Neural cell (in vitro differentiated cells): ENCODE measurements around the gene KCNIP2. TPM values are rescaled to one million over a fixed set of nuclear protein-coding genes. Genes with fewer than 3 reads are reported as not detected.
A peak's percentile ranks its signal among the peaks of the same experiment; 100 is the strongest.

Experiments used
- H2AFZ ChIP-seq: fragments of 200-600, 300-800 bp; sonication (generic), shearing (Covaris generic); 2 replicates; pipeline ENCODE4 v1.6.0; 2014; ENCODE audit warnings: low read depth, mild to moderate bottlenecking, antibody characterized with exemption, low read length, moderate library complexity
- H3F3A ChIP-seq: fragments of 200-600 bp; shearing (Covaris generic); 2 replicates; pipeline ENCODE4 v1.6.1; 2016; ENCODE audit warnings: mild to moderate bottlenecking, moderate library complexity, mixed read lengths, antibody characterized with exemption, low read length; ENCODE audit not compliant: insufficient read depth, poor library complexity, severe bottlenecking
- H3K27ac ChIP-seq: fragments of 200-600, 300-800 bp; sonication (generic), shearing (Covaris generic); 2 replicates; pipeline ENCODE4 v1.5.1; 2014; ENCODE audit warnings: mild to moderate bottlenecking, low read length, moderate library complexity
- H3K27me3 ChIP-seq: fragments of 300-800, 200-600 bp; sonication (generic), shearing (Covaris generic); 2 replicates; pipeline ENCODE4 v1.6.0; 2014; ENCODE audit warnings: mild to moderate bottlenecking, low read depth, low read length, moderate library complexity; ENCODE audit not compliant: insufficient read depth
- H3K36me3 ChIP-seq: fragments of 300-800, 200-600 bp; sonication (generic), shearing (Covaris generic); 2 replicates; pipeline ENCODE4 v1.5.1; 2014; ENCODE audit warnings: mild to moderate bottlenecking, antibody characterized with exemption, low read length, moderate library complexity; ENCODE audit not compliant: insufficient read depth
- H3K4me2 ChIP-seq: fragments of 300-800, 200-600 bp; sonication (generic), shearing (Covaris generic); 2 replicates; pipeline ENCODE4 v1.6.0; 2014; ENCODE audit warnings: mild to moderate bottlenecking, low read length
- H3K4me3 ChIP-seq: fragments of 300-800, 200-600 bp; sonication (generic), shearing (Covaris generic); 2 replicates; pipeline ENCODE4 v1.5.1; 2014; ENCODE audit warnings: mild to moderate bottlenecking, low read length, moderate library complexity
- H3K79me2 ChIP-seq: fragments of 200-600 bp; shearing (Covaris generic); replicated peaks from 2 replicates; pipeline ENCODE4 v1.6.0; 2014; ENCODE audit warnings: mild to moderate bottlenecking, low read length, moderate library complexity; ENCODE audit not compliant: insufficient read depth
- H3K9ac ChIP-seq: fragments of 300-800, 200-600 bp; sonication (generic), shearing (Covaris generic); 2 replicates; pipeline ENCODE4 v1.6.1; 2016; ENCODE audit warnings: mild to moderate bottlenecking, low read length, mixed read lengths
- H3K9me2 ChIP-seq: fragments of 200-600 bp; shearing (Covaris generic); 2 replicates; pipeline ENCODE4 v1.6.1; 2016; ENCODE audit warnings: mild to moderate bottlenecking, low read length, mixed read lengths; ENCODE audit not compliant: insufficient read depth
- H3K9me3 ChIP-seq: fragments of 200-600, 300-800 bp; sonication (generic), shearing (Covaris generic); 2 replicates; pipeline ENCODE4 v1.6.1; 2016; ENCODE audit warnings: mild to moderate bottlenecking, mixed run types, low read length, moderate library complexity, mixed read lengths
- H4K20me1 ChIP-seq: fragments of 200-600 bp; shearing (Covaris generic); 2 replicates; pipeline ENCODE4 v1.6.1; 2016; ENCODE audit warnings: mild to moderate bottlenecking, mixed run types; ENCODE audit not compliant: insufficient read depth
- CTCF ChIP-seq: fragments of 450-650 bp; IDR thresholded peaks from 2 replicates; pipeline ENCODE4 v1.5.1; 2014; ENCODE audit warnings: antibody characterized with exemption, mild to moderate bottlenecking, moderate library complexity; ENCODE audit not compliant: poor library complexity, severe bottlenecking
- EP300 ChIP-seq: fragments of 450-650 bp; conservative IDR thresholded peaks from 2 replicates; pipeline ENCODE4 v1.6.1; 2014; ENCODE audit warnings: antibody characterized with exemption, mild to moderate bottlenecking, moderate library complexity; ENCODE audit not compliant: poor library complexity, severe bottlenecking
- EZH2 ChIP-seq: fragments of 200-600, 300-800 bp; shearing (Covaris generic), sonication (generic); IDR thresholded peaks from 2 replicates; pipeline ENCODE4 v1.6.1; 2014; ENCODE audit warnings: antibody characterized with exemption, low read length, borderline replicate concordance, mild to moderate bottlenecking; ENCODE audit not compliant: insufficient read depth, poor library complexity, severe bottlenecking
- MXI1 ChIP-seq: fragments of 450-650 bp; conservative IDR thresholded peaks from 2 replicates; pipeline ENCODE4 v1.6.1; 2014; ENCODE audit warnings: antibody characterized with exemption, mild to moderate bottlenecking; ENCODE audit not compliant: poor library complexity, severe bottlenecking
- POLR2AphosphoS5 ChIP-seq: IDR thresholded peaks from 2 replicates; pipeline ENCODE4 v1.6.1; 2012
- RAD21 ChIP-seq: fragments of 450-650 bp; conservative IDR thresholded peaks from 2 replicates; pipeline ENCODE4 v1.6.1; 2014; ENCODE audit warnings: antibody characterized with exemption, mild to moderate bottlenecking, moderate library complexity
- REST ChIP-seq: IDR thresholded peaks from 2 replicates; pipeline ENCODE4 v1.6.1; 2012; ENCODE audit warnings: borderline replicate concordance
- SMC3 ChIP-seq: fragments of 450-650 bp; conservative IDR thresholded peaks from 2 replicates; pipeline ENCODE4 v1.6.1; 2014; ENCODE audit warnings: antibody characterized with exemption, mild to moderate bottlenecking, moderate library complexity; ENCODE audit not compliant: poor library complexity
- TAF1 ChIP-seq: IDR thresholded peaks from 2 replicates; pipeline ENCODE4 v1.6.1; 2012; ENCODE audit warnings: low read depth
- polyA plus RNA-seq: library from polyadenylated mRNA; depleted of rRNA; stranded (reverse); fragments of >200 nt; gene quantifications from 2 replicates; pipeline ENCODE4 v1.2.3, GENCODE V29; 2014

Gene KCNIP2
- polyA plus RNA-seq, 1 donor from 2014 or later: 10.0 TPM

DNA sequence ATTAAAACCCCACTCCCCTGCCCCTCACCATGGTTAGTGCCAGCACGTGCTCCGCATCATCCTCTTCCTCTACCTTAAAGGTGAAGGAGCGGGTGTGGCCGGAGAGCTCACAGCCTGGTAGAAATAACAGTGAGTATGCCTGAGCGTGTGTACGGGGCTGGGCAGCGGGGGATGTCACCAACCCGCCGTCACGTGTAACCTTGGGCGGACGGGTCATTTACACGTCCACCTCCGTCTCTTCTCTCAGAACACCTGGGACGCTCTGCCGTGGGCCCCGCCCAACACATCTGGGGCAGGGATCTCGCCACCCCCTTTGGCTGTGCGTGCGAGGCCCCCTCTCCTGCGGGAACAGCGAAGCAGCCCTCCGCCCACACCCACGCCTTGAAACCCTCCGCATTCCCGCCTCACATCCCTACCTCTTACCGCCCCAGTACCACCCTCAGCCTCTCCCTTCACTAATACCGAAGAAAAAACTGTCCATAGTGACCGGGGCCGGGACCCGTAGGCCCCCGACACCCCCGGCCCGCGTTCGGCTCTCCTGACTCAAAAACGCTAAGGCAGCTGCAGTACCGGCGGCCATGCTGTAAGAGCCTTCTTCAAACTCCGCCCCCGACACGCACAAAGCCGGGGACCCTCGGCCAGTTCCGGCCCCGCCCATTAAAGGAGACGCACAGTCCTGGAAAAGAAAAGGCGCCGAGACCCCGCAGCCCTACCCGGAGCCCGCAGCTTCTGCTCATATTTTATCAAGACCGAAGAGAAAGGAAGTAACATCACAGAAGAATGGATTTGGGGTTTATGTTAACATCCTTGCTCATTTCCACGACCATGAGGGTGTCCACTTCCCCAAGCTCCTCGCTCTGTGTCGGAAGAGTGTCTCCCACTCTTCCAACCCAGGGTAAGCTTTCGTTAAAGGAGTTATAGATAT, 60.5 kb downstream of the KCNIP2 start, which contains the start of gene NPM3:
NPM3 (minus strand) TSS at position 636 of the 925 bp plus-strand sequence; CDS start at position 580, 56 bp downstream.
- Histone ChIP-seq H4K20me1 (peaks cover 16% of the 10 kb centered on the region), H3K27ac (no peak within 1 kb of the TSS), H3K79me2 (peaks cover 9% of the 10 kb centered on the region), H2AFZ (no peak within 1 kb of the TSS), H3F3A (peaks cover 20% of the 10 kb centered on the region), H3K27me3 (peaks cover 22% of the 10 kb centered on the region), H3K4me3 (peak within 1 kb of the TSS; percentile 77), H3K9me3 (no peaks in the 10 kb centered on the region), H3K9me2 (no peaks in the 10 kb centered on the region), H3K36me3 (peaks cover 23% of the 10 kb centered on the region), H3K4me2 (peak within 1 kb of the TSS; percentile 82), H3K9ac (peak within 1 kb of the TSS; percentile 59)
- TF ChIP-seq MXI1: peak; percentile 88
- TF ChIP-seq REST: peak; percentile 46
- peak; percentile 20 for TF ChIP-seq SMC3
- peak; percentile 64 for TF ChIP-seq POLR2AphosphoS5
- peak; percentile 17 for TF ChIP-seq EP300
- TF ChIP-seq CTCF: no peak
- no peak for TF ChIP-seq EZH2
- TF ChIP-seq TAF1: no peak
- TF ChIP-seq RAD21: peak; percentile 9

DNA sequence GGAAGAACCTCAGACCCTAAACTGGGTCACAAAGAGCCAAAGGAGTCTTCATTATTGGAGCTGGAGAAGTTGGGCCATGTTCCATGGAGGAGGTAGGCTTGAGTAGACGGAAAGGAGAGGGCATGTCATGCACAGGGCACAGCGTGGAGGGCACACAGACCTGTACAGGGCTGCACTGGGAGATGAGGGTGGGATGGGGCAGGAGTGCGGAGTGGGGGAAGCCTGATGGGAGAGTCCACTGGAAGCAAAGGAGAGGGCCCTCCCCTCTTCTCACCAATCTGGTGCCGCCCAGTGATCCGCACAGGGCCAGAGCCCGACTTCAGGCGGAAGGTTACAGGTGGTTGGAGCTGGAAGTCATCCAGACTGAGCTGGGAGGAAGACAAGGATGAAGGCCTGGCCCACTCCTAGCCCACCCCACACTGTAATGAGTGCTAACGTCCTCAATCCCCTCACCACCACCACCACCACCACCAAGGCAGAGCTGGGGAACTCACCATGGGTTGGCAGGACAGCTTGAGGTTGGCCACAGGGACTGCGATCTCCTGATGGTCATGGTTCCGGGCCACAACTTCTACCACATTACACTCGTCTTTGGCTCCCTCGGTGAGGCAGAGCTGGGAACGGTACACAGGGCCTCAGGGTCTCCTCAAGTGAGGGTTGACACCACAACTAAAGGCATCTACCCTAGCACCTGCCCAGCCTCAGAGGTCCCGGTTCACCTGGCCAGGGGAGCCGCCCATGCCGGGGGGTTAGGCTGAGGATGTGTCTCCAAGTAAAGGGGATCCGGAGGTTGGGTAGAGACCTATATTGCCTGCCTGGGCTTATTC, 61.4 kb downstream of the KCNIP2 start:
- H3F3A ChIP-seq: peaks cover 20% of the 10 kb centered on the region
- H3K27me3 ChIP-seq: peaks cover 31% of the 10 kb centered on the region
- H4K20me1 ChIP-seq: peaks cover 16% of the 10 kb centered on the region
- peak overlapping the region; percentile 59 for H3K9ac ChIP-seq
- TF ChIP-seq CTCF: no peak
- TF ChIP-seq MXI1: no peak
- no peak for TF ChIP-seq POLR2AphosphoS5
- TF ChIP-seq EP300: no peak
- TF ChIP-seq TAF1: no peak
- peaks cover 18% of the 10 kb centered on the region for H3K36me3 ChIP-seq
- H3K4me3 ChIP-seq: peak overlapping the region; percentile 77
- H3K9me2 ChIP-seq: no peaks in the 10 kb centered on the region
- peaks cover 9% of the 10 kb centered on the region for H3K79me2 ChIP-seq
- H3K4me2 ChIP-seq: peak overlapping the region; percentile 82
- H3K9me3 ChIP-seq: no peaks in the 10 kb centered on the region
- no peak overlapping the region for H3K27ac ChIP-seq
- no peak overlapping the region for H2AFZ ChIP-seq
